ENCODE data around the gene RNF8.

GRCh38 chr6:37429352-37429750, 75.6 kb downstream of the RNF8 start:
- no peak for TF ChIP-seq CTCF (IDR thresholded peaks at IDR 0.05; ENCODE audit: borderline replicate concordance, extremely low read depth, low read length, poor library complexity, severe bottlenecking)
- TF ChIP-seq EZH2 (IDR thresholded peaks at IDR 0.05; ENCODE audit: borderline replicate concordance, low read depth, low read length, severe bottlenecking): no peak
